Effector memory CD8-positive, alpha-beta T cell (primary cell): Measurements from ENCODE around the gene CCDC117.
"Not testable (repeated sequence)": the region's sequence is repeated elsewhere in the genome, so short reads cannot be mapped to it uniquely, and the experiment has no call there.

Experiments
- ATAC-seq: fragments of 150-1000 bp; cut with Tn5 transposase; replicated peaks from 2 replicates; pipeline ENCODE4 v1.10.0; 2021; ENCODE audit warnings: mild to moderate bottlenecking, moderate library complexity
- DNase-seq, 3 experiments: peaks; one replicate each; pipeline ENCODE4 v3.0.0; 2021
- H3K27ac Mint-ChIP-seq, 2 donors: one replicate each; pipeline ENCODE4 v1.8.0; 2022; ENCODE audit warnings: mild to moderate bottlenecking in 2 of 2, mixed read lengths in 2 of 2, moderate library complexity in 2 of 2
- H3K27me3 Mint-ChIP-seq, 2 donors: one replicate each; pipeline ENCODE4 v1.8.0; 2022; ENCODE audit warnings: mixed read lengths in 2 of 2
- H3K36me3 Mint-ChIP-seq: one replicate; pipeline ENCODE4 v1.8.0; 2022; ENCODE audit warnings: mild to moderate bottlenecking, moderate library complexity, mixed read lengths; ENCODE audit not compliant: insufficient read depth
- H3K4me1 Mint-ChIP-seq, 2 donors: one replicate each; pipeline ENCODE4 v1.8.0; 2022; ENCODE audit warnings: low read depth in 2 of 2, mixed read lengths in 2 of 2
- H3K4me3 Mint-ChIP-seq, 2 donors: one replicate each; pipeline ENCODE4 v1.8.0; 2022; ENCODE audit warnings: mild to moderate bottlenecking in 2 of 2, mixed read lengths in 2 of 2, moderate library complexity in 2 of 2
- H3K9me3 Mint-ChIP-seq, 2 donors: one replicate each; pipeline ENCODE4 v1.8.0; 2022; ENCODE audit warnings: mixed read lengths in 2 of 2
- total RNA-seq, 9 experiments: gene quantifications; one replicate each; lab custom pipeline; 2026; lab: John Stamatoyannopoulos, UW

CCDC117 gene, protein sequence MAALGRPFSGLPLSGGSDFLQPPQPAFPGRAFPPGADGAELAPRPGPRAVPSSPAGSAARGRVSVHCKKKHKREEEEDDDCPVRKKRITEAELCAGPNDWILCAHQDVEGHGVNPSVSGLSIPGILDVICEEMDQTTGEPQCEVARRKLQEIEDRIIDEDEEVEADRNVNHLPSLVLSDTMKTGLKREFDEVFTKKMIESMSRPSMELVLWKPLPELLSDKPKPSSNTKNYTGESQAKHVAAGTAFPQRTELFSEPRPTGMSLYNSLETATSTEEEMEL
- total RNA-seq: 22.2 to 53.5 (median 37.1) reads per million in 9 experiments

DNA sequence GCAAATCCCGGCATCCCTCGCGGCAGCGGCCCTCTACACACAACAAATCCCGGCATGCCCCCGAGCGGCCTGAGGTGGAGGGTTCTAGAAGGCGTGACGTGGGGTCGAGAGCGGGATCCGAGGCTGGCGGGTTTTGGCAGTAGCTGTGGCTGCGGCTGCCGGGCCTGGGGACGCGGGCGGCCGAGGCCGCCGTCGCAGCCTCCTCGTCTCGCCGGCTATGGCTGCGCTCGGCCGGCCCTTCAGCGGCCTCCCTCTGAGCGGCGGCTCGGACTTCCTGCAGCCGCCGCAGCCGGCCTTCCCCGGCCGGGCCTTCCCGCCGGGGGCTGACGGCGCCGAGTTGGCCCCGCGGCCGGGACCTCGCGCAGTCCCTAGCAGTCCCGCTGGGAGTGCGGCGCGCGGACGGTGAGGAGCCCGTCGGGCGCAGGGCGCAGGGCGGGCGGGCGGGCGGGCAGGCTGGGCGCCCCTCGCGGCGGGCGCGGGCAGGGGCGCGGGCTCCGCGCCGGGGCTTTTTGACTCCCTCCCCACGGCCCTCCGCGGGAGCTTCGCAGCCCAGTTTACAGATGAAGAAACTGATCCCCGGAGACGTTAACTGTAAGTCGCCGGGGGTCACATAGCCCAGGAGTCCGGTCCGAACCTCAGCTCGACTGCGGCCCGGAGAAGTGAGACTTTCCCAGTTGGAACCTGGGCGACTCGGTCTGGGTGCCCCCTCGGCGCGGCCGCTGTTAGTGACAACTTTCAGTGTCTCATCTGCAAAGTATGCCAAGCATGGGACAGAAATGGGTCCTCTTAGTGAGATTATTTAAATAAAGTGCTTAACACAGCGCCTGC is at the start of gene CCDC117:
CCDC117 (plus strand) TSS at position 63 of the 828 bp plus-strand sequence; CDS start at position 218, 155 bp downstream.
- DNase-seq: peak; percentile 89 to 90 (median 89)
- H3K27ac Mint-ChIP-seq: peak within 1 kb of the TSS; percentile 89 to 96
- peak within 1 kb of the TSS; percentile 91 to 92 for H3K4me3 Mint-ChIP-seq
- ATAC-seq: peak; percentile 92
- peaks cover 52% of the 10 kb centered on the region for H3K36me3 Mint-ChIP-seq
- H3K4me1 Mint-ChIP-seq: peaks cover 16 to 22% of the 10 kb centered on the region in 2 donors
- no peaks in the 10 kb centered on the region for H3K9me3 Mint-ChIP-seq
- no peaks in the 10 kb centered on the region for H3K27me3 Mint-ChIP-seq

DNA sequence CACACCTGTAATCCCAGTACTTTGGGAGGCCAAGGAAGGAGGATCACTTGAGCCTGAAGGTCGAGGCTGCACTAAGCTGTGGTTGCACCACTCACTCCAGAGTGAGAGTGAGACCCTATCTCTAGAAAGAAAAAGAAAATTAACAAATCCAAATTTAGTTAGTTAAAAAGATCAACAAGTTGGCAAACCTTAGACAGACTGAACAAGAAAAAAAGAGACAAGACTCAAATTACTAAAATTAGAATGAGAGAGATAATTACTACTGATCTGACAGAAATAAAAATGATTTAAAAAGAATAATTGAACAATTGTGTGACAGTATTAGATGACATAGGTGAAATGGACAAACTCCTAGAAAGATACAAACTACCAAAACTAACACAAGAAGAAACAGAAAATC is 44.5 kb upstream of the CCDC117 start:
- Mint-ChIP-seq H3K9me3 (no peaks in the 10 kb centered on the region), H3K27me3 (no peaks in the 10 kb centered on the region), H3K4me3 (no peak overlapping the region), H3K27ac (no peak overlapping the region), H3K36me3 (peaks cover 5% of the 10 kb centered on the region), H3K4me1 (no peaks in the 10 kb centered on the region)
- ATAC-seq (no peak), DNase-seq (no peak)

DNA sequence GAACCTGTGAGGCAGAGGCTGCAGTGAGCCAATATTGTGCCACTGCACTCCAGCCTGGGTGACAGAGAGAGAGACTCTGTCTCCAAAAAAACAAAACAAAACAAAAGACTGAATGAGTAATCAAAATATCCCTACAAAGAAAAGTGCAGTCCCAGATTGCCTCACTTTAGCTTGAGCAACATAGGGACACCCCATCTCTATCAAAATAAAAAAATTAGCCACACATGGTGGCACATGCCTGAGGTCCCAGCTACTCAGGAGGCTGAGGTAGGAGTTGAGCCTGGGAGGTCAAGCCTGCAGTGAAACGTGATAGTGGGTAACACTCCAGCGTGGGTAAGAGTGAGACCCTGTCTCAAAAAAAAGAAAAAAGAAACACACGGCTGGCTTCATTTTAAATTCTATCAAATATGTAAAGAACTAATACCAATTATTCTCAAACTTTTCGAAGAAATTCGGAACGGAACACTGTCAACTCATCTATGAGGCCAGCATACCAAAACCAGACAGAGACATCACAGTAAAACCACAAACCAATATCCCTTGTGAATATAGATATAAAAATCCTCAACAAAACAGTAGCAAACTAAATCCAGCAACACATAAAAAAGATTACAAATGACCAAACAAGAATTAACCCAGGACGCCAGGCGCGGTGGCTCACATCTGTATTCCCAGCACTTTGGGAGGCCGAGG is 43.7 kb upstream of the CCDC117 start:
- DNase-seq: no peak
- Mint-ChIP-seq H3K27me3 (no peaks in the 10 kb centered on the region), H3K4me1 (no peaks in the 10 kb centered on the region), H3K4me3 (no peak overlapping the region), H3K27ac (peak overlapping the region in 1 of 2 donors; percentile 35), H3K36me3 (peaks cover 9% of the 10 kb centered on the region), H3K9me3 (no peaks in the 10 kb centered on the region)
- no peak for ATAC-seq

DNA sequence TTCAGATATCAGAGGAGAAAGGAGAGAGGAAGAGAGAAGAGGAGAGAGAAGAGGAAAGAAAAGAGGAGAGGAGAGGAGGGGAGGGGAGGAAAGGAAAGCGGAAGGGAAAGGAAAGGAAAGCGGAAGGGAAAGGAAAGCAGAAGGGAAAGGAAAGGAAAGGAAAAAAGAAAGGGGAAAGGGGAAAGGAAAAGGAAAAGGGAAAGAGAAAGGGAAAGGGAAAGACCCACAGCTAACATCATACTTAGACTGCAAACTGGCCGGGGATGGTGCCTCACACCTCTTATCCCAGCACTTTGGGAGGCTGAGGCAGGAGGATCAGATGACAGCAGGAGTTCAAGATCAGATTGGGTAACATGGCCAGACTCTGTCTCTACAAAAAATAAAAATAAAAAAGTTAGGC is 42.3 kb upstream of the CCDC117 start:
- Mint-ChIP-seq H3K36me3 (peaks cover 7% of the 10 kb centered on the region), H3K4me1 (no peaks in the 10 kb centered on the region), H3K9me3 (no peaks in the 10 kb centered on the region), H3K27me3 (no peaks in the 10 kb centered on the region), H3K27ac (peak overlapping the region in 1 of 2 donors; percentile 64), H3K4me3 (no peak overlapping the region)
- DNase-seq (no peak), ATAC-seq (no peak)

DNA sequence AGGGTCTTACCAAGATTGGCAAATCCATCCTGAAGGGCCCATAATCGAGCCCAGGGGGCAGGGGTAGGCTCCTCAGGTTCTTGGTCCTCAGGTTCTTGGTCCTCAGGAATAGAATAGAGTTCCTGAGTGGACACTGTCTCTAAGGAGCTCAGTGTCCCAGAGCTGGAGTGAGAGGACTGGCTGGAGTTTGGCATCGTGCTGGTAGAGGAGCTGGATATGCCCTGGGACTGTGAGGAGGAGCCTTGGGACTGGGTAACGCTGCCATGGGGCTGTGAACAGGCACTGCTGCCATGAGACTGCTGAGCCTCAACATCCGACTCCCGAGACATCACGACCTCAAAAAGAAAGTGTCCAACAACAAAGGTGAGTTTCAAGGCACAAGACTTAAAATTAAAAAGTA is 38.1 kb upstream of the CCDC117 start:
- no peaks in the 10 kb centered on the region for H3K4me1 Mint-ChIP-seq
- no peaks in the 10 kb centered on the region for H3K9me3 Mint-ChIP-seq
- H3K27me3 Mint-ChIP-seq: no peaks in the 10 kb centered on the region
- no peak overlapping the region for H3K4me3 Mint-ChIP-seq
- ATAC-seq (no peak), DNase-seq (no peak)
- H3K36me3 Mint-ChIP-seq: peaks cover 7% of the 10 kb centered on the region
- H3K27ac Mint-ChIP-seq: peak overlapping the region in 1 of 2 donors; percentile 16

DNA sequence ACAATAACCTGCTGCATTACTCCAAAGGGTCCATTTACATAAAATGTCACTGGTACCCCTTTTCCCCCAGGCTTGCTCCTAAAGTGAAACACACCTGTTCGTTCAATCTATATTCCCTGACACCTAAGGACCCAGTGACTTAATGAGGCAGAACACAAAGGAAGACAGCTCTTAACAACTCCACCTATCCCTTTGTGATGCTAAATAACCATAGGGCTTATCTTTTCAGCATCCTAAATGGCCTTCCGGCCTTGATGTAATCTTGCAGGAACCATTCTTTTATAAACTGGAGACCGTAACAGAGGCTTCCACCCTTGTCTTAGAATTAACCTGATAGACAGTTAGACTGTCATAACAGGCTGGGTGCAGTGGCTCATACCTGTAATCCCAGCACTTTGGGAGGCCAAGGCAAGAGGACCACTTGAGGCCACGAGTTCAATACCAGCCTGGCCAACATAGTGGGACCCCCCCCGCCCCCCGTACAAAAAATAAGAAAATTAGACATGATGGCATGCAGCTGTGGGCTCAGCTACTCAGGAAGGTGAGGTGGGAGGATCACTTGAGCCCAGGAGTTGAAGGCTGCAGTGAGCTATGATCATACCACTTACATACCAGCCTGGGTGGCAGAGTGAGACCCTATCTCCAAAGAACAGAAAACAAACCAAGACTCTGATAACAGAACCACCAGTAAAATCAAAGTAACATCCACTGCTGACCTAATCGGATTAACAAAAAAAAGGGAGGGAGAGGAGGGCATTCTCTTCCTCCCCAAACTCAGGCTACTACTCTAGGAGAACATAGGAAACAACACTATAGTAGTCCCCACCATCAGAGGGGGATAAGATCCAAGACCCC is 36.0 kb upstream of the CCDC117 start:
- DNase-seq: no peak
- Mint-ChIP-seq H3K9me3 (no peaks in the 10 kb centered on the region), H3K27ac (no peak overlapping the region), H3K4me1 (peaks cover 4% of the 10 kb centered on the region in 2 donors), H3K4me3 (no peak overlapping the region), H3K27me3 (no peaks in the 10 kb centered on the region), H3K36me3 (peaks cover 10% of the 10 kb centered on the region)
- no peak for ATAC-seq

DNA sequence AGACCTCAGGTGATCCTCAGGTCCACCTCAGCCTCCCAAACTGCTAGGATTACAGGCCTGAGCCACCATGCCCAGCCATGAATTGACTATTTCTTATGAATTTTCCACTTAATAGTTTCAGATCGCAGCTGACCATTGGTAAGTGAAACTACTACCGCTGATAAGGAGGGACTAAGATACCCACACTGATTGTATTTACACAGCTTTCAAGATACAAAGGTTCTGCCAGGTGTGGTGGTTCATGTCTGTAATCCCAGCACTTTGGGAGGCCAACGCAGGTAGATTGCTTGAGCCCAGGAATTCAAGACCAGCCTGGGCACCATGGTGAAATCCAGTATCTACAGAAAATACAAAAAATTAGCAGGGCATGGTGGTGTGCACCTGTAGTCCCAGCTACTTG is 34.8 kb upstream of the CCDC117 start:
- ATAC-seq (no peak), DNase-seq (no peak)
- H3K27ac Mint-ChIP-seq: no peak overlapping the region
- H3K4me3 Mint-ChIP-seq: no peak overlapping the region
- H3K9me3 Mint-ChIP-seq: no peaks in the 10 kb centered on the region
- peaks cover 17% of the 10 kb centered on the region for H3K36me3 Mint-ChIP-seq
- H3K4me1 Mint-ChIP-seq: peaks cover 11 to 12% of the 10 kb centered on the region in 2 donors
- H3K27me3 Mint-ChIP-seq: no peaks in the 10 kb centered on the region

DNA sequence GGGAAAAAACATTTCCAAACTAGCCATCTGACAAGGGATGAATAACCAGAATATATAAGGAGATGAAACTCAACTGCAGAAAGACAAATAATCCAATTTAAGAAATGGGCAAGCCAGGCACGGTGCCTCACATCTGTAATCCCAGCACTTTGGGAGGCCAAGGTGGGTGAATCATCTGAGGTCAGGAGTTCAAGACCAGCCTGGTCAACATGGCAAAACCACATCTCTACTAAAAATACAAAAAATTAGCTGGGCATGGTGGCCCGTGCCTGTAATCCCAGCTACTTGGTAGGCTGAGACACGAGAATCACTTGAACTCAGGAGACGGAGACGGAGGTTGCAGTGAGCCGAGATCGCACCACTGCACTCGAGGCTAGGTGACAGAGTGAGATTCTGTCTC is 33.6 kb upstream of the CCDC117 start:
- H3K9me3 Mint-ChIP-seq, H3K4me3 Mint-ChIP-seq, H3K27me3 Mint-ChIP-seq, H3K27ac Mint-ChIP-seq, ATAC-seq, DNase-seq: not testable (repeated sequence)
- H3K4me1 Mint-ChIP-seq: peaks cover 20 to 21% of the 10 kb centered on the region in 2 donors
- peaks cover 10% of the 10 kb centered on the region for H3K36me3 Mint-ChIP-seq

DNA sequence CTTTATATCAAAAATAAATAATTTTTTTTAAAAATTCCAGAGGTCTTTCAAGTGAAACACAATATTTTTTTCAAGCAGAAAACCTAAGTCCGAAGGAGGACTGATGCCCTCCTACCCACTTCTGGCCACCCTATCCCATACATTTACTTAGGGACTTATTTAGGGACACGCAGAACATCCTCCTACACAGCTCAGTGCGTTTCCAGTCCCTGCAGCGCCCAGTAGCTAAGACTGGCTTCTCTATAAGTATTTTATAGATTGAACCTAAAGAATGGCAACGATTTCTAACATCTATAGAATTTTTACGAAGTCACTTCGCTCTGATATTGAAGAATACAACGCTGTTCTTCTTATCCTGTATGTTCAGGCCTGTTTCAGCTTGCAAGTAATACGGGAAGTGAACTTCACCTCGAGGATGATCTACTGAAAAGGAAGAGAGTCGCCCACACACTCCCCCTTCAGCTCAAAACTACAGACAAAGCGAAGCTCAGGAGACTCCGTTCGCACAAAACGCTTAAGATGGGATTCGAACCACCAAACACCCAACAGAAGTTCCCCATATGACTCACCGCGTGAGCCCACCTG is 31.2 kb upstream of the CCDC117 start:
- no peak for ATAC-seq

DNA sequence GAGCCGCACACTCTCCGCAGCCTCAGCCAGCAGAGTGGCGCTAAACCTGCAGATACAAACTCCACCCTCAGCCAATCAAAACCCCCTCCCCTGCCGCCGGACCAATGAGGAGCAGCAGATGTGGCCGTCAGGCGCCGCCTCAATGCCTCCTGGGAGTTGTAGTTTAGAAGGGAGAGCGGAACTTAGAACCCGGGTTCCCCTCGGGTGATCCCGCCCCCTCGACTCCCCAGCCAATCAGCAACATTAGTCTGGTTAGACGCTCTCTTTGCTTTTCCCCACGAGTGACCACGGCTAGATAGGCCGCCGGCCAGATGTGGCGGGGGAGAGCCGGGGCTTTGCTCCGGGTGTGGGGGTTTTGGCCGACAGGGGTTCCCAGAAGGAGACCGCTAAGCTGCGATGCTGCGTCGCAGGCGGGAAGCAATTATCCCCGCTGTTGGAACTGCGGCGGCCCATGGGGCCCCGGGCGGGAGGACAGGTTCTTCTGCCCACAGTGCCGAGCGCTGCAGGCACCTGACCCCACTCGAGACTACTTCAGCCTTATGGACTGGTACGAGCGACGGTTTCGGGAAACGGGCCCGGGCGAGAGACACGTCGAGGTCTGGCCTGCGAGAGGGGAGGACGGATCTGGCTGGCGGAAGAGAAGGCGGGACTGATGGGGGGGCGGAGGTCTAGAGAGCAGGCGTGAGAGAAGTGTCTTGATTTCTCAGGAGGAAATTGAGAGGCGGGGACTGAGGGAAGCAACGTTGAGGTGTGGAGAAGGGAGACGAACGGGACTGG is 30.5 kb upstream of the CCDC117 start, which contains the start of the genes CHEK2 and HSCB:
CHEK2 (minus strand) TSS at position 36 of the 777 bp plus-strand sequence. CDS start 7,099 bp downstream, outside the sequence.
HSCB (plus strand) TSS at position 255 of the 777 bp plus-strand sequence; CDS start at position 312, 57 bp downstream.
- DNase-seq: peak; percentile 93 to 96 (median 93)
- H3K27me3 Mint-ChIP-seq: no peaks in the 10 kb centered on the region
- H3K4me3 Mint-ChIP-seq: peak within 1 kb of the TSS; percentile 81 to 93
- peaks cover 37% of the 10 kb centered on the region for H3K36me3 Mint-ChIP-seq
- peaks cover 21 to 25% of the 10 kb centered on the region in 2 donors for H3K4me1 Mint-ChIP-seq
- peak; percentile 91 for ATAC-seq
- H3K9me3 Mint-ChIP-seq: no peaks in the 10 kb centered on the region
- H3K27ac Mint-ChIP-seq: peak within 1 kb of the TSS; percentile 68 to 93

More for the DNA sequence above, 31.2 kb upstream of the CCDC117 start:
- Mint-ChIP-seq H3K27me3 (no peaks in the 10 kb centered on the region), H3K36me3 (peaks cover 30% of the 10 kb centered on the region), H3K27ac (peak overlapping the region; percentile 68 to 93), H3K9me3 (no peaks in the 10 kb centered on the region), H3K4me3 (peak overlapping the region; percentile 81 to 93), H3K4me1 (peaks cover 21 to 25% of the 10 kb centered on the region in 2 donors)
- no peak for DNase-seq

DNA sequence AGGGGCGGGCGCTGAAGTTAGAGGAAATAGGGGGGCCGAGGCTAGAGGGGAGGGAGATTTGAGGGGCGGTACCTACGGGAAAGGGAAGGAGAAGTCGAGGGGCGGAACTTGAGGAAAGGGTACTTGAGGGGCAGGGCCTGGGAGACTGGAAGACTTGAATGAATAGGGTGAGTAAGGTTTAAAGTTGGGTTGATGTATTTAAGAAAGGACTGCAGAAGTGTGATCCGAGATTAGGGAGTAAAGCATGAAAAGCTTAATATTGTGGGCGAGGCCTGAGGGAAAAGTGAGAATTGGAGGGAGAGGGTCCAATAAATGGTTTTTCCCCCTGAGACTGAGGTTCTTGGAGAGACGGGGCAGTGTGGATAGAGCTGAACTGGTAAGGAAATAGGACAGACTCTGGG is 29.9 kb upstream of the CCDC117 start:
- no peak for DNase-seq
- H3K27me3 Mint-ChIP-seq: no peaks in the 10 kb centered on the region
- H3K4me1 Mint-ChIP-seq: peaks cover 21 to 25% of the 10 kb centered on the region in 2 donors
- H3K27ac Mint-ChIP-seq: peak overlapping the region; percentile 68 to 93
- no peaks in the 10 kb centered on the region for H3K9me3 Mint-ChIP-seq
- ATAC-seq: no peak
- peak overlapping the region; percentile 81 to 93 for H3K4me3 Mint-ChIP-seq
- H3K36me3 Mint-ChIP-seq: peaks cover 37% of the 10 kb centered on the region
